ENCODE data around the gene MEF2C.
"Not testable (repeated sequence)": the region's sequence is repeated elsewhere in the genome, so short reads cannot be mapped to it uniquely, and the experiment has no call there.

Gene MEF2C

DNA sequence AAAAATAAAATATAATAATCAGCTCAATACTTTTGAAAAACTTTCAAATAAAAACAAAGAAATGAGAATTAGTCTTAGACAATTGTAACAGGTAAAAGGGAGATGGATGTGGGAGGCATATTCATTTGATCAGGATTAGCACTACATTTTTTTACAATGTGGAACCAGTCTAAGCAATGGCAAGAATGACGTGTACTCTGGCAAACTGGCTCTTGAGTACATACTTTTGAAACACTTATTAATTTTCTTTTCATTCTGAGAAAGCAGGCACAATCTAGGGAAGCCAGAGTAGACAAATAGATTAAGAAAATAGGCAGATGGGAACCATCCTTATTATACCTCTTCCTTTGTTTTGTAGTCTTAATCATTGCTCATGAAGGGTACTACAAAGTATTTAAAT, 79.7 kb downstream of the MEF2C start:
- no peak for DNase-seq (ENCODE audit: low spot score)

GRCh38 chr5:88799938-88800535, 82.9 kb downstream of the MEF2C start:
- DNase-seq (ENCODE audit: low spot score), result no peak

DNA sequence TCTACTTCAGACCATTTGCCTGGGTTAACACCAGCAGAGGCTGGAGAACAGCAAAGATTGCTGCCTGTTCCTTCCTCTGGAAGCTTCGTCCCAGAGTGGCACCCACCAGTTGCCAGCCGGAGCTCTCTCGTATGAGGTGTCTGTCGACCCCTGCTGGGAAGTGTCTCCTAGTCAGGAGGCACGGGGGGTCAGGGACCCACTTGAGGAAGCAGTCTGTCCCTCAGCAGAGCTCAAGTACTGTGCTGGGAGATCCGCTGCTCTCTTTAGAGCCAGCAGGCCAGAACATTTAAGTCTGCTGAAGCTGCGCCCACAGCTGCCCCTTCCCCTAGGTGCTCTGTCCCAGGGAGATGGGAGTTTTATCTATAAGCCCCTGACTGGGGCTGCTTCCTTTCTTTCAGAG, 84.1 kb downstream of the MEF2C start:
- not testable (repeated sequence) for DNase-seq (ENCODE audit: low spot score)

- not testable (repeated sequence) for DNase-seq (ENCODE audit: low spot score)
Measured at GRCh38 chr5:88793797-88794196, 89.2 kb downstream of the MEF2C start.

DNA sequence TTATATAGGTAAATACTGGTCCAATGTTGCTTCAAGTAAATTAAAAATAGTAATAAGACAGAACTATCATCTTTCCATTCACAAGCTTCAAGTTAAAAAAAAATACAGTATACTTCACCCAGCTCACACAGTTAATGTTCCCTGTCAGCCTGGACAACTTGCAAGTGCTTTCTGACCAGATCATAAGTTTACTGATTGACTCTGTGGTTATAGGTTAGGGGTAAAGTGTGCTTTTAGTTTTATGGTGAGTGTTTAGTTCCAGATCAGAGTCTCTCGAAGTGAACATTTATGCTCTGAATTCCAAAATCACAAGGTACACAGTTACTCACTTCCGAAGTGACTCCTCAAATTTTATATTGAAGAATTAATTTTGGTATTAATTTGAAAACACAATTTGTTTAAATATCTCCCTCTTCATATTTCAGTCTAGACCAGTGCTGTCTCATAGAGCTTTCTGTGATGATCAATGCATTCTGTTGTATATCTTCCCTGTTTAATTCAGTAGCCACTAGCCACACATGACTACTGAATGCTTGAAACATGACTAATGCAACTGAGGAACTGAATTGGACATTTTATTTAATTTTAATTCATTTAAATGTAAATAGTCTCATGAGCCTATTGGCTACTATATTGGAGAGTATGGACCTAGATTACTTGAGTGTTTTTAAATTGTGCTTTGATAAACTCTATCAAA, 90.7 kb downstream of the MEF2C start:
- no peak for DNase-seq (ENCODE audit: low spot score)

- DNase-seq (ENCODE audit: low spot score), result no peak
Measured at GRCh38 chr5:88787856-88788255, 95.1 kb downstream of the MEF2C start.

DNA sequence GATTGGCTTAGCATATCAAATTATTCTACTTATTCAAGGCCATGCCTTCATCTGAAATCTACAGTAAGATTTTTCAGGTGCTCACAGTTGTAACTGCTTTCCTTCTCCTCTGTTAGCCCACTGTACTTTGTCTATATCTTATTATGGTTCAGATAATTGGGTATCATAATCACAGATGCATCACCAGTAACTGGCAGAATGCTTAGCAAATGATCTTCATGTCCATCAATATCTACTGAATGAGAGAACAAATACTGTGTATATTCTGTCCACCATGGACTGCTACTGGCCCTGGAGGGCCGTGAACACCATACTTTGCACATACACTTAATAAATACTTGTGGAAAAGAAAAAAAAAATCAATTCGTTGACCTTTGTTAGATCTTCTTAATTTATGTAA, 96.2 kb downstream of the MEF2C start:
- DNase-seq (ENCODE audit: low spot score), result no peak

GRCh38 chr5:88785746-88786565, 97.0 kb downstream of the MEF2C start:
- peak; percentile 72 for DNase-seq (ENCODE audit: low spot score)

- no peak for DNase-seq (ENCODE audit: low spot score)
Measured at GRCh38 chr5:88782571-88782970, 100.4 kb downstream of the MEF2C start.

DNA sequence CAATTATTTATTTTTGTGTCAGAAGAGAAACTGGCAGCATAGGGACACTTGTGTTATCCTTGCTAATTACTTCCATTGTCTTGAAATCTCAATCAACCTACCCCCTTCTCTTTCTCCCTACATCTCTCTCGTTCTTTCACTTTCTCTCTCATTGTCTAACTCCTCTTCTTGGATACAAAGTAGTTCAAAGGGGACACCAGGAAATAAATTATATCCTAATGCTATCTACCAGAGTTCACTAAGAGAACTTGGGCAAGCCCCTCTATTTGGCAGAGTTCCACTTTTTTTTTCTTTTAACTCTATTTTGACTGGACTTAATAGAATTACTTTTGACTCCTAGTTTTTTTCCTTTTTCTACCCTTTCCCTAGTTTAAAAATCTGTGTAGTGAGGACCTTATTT, 102.2 kb downstream of the MEF2C start:
- DNase-seq (ENCODE audit: low spot score), result no peak

DNA sequence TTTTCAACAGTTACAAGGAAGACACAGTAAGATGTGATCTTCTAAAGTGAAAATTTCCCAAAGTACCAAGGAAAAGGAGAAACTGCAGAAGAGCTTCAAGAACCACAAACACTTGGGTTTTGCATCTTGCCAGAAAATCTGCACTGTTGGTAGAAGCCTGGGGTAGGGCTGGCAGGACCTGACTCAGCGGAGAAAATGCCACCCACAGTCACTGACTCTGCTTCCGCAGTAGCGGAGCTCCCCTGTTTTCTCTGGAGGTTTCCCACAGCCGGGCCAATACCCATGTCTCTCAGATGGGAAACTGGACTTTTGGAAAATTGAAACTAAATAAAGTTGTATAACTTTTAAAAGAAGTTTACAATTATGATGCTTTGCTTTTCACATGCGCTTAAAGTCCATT, 104.2 kb downstream of the MEF2C start:
- DNase-seq (ENCODE audit: low spot score), result no peak

- DNase-seq (ENCODE audit: low spot score), result no peak
Measured at GRCh38 chr5:88776692-88777091, 106.3 kb downstream of the MEF2C start.

DNA sequence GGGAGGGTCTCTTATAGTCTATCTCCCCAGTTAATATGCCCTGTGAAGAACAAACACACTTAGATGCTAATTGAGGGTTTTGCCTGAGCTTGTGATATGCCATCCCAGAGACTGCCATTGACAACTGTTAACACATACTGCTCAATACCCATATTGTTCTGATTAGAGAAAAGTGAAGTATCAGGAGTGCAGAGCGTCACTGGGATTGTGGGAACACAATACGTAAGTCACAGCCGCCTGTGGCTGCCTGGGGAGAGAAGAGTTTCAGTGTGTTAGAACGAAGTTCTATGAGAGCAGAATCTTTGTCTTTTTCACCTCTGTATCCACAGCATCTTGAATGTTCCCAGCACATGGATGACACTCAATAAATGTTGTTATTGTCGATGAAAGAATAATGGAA, 110.2 kb downstream of the MEF2C start:
- DNase-seq (ENCODE audit: low spot score), result no peak

DNA sequence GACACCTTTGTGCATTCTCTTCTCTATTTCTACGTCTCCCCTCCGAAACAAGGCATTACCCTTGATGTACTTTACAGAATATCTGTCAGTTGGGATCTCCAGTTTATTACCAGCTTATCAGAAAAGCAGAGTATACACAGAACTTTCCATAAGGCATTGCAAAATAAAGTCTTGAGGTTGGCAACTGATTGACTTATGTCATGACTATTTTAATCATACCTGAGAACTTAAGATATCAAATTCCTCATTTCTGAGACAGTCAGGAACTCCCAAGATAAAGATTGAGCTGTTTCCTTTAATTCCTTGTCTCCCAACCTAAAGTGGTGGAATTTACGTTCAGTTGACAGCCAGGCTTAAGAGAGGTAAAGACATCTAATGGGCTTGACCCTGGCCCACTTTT, 110.9 kb downstream of the MEF2C start:
- DNase-seq (ENCODE audit: low spot score), result no peak

DNA sequence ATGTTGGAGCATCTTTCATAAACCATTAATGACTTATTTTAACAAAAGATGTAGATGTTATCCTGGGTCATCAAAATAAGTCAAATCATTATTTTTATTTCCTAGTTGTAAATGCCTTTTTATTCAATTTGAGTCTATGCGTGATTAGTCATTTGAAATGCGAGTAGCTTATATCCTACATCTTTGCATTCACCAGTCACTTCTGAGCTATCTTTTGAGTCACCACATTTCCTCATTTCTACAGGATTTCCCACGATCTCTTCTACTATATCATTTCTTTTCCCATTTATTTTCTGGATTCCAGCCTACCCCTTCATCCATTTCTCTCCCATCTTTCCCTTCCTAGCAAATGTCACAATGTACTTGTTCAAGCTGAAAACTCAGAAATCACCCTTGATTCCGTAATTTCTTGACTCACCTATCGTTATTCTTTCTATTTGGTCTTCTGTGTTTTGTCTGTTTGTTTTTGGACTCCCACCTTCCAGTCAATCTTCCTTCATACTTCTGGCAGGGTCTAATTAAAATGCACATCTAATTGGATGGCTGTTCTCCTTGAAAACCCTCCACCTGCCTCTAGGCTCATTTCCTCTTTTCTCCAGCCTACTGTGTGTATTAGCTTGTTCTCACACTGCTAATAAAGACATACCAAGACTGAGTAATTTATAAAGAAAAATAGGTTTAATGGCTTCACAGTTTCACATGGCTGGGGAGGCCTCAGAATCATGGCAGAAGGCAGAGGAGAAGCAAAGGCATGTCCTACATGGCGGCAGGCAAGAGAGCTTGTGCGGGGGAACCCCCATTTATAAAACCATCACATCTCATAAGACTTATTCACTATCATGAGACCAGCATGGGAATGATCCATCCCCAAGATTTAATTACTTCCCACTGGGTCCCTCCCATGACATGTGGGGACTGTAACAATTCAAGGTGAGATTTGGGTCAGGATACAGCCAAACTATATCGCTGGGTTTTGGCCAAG, 112.4 kb downstream of the MEF2C start:
- no peak for DNase-seq (ENCODE audit: low spot score)

- DNase-seq (ENCODE audit: low spot score), result no peak
Measured at GRCh38 chr5:88769165-88769564, 113.8 kb downstream of the MEF2C start.

GRCh38 chr5:88768411-88768810, 114.6 kb downstream of the MEF2C start:
- no peak for DNase-seq (ENCODE audit: low spot score)

GRCh38 chr5:88765798-88766197, 117.2 kb downstream of the MEF2C start:
- peak; percentile 37 for DNase-seq (ENCODE audit: low spot score)

GRCh38 chr5:88765171-88765570, 117.8 kb downstream of the MEF2C start:
- no peak for DNase-seq (ENCODE audit: low spot score)

GRCh38 chr5:88761939-88762338, 121.0 kb downstream of the MEF2C start:
- DNase-seq (ENCODE audit: low spot score), result no peak

- no peak for DNase-seq (ENCODE audit: low spot score)
Measured at GRCh38 chr5:88761269-88761850, 121.6 kb downstream of the MEF2C start.

DNA sequence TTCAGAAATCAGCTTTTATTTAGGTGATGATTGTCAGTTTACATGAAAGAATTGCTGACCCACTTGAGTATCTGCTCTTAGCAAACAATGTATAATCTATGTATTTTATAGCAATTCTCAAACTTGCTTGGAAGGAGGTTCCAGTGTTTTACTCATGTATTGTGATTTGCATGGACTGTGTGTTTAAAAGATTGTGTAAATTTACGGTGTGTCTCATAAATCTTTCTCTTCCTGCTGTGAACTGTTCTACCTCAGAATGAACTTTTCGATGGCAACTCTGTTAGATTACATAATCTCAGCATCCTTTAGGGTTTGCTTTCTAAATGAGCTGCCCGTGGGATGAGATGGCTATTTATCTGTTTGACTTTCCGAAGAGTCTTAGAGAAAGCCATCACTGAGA, 122.5 kb downstream of the MEF2C start:
- no peak for DNase-seq (ENCODE audit: low spot score)

All from cerebellar cortex (tissue), 1 donor.